D721Med (cell line): ENCODE results near the gene HPGD.

ENCODE experiments used
- DNase-seq: peaks from one replicate; pipeline ENCODE4 v3.0.0; 2011; ENCODE audit warnings: low spot score; ENCODE audit not compliant: insufficient read length
- FAIRE-seq: peaks from 2 replicates; lab custom pipeline; 2011; peaks lifted over from hg19 to GRCh38; lab: Jason Lieb, UNC
- CTCF ChIP-seq: IDR thresholded peaks from 2 replicates; pipeline ENCODE4 v1.5.1; 2012; ENCODE audit warnings: mild to moderate bottlenecking, control low read depth; ENCODE audit not compliant: insufficient read depth; ENCODE audit errors: missing control alignments

Gene HPGD

DNA sequence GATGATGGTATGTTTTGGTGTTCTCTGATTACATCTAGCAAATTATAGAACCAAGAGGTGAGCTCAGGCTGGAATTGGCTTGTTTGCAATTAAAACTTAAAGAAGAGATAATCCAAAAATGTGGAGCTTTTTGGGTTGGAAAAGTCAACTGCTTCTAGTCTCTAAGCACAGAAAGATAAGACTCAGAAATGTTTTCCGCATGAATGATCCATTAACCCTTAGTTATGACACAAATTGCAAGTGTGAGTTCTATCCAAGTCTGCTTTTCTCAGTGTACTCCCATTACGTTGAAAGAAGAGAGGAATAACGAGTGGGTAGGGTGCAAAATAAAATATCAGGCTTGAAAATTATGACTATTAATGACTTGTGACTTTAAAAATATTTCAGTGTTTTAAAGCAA, 38.5 kb downstream of the HPGD start:
- TF ChIP-seq CTCF = no peak
- FAIRE-seq (no peak), DNase-seq (no peak)

GRCh38 chr4:174479140-174479539, 43.1 kb downstream of the HPGD start:
- DNase-seq (no peak), FAIRE-seq (no peak)
- TF ChIP-seq CTCF = no peak

- FAIRE-seq (no peak), DNase-seq (no peak)
- TF ChIP-seq CTCF = no peak
Measured at GRCh38 chr4:174475528-174475927, 46.8 kb downstream of the HPGD start.

- TF ChIP-seq CTCF = no peak
- FAIRE-seq (no peak), DNase-seq (no peak)
Measured at GRCh38 chr4:174474457-174475075, 47.7 kb downstream of the HPGD start.

GRCh38 chr4:174467107-174467506, 55.2 kb downstream of the HPGD start:
- TF ChIP-seq CTCF = no peak
- DNase-seq (no peak), FAIRE-seq (no peak)

DNA sequence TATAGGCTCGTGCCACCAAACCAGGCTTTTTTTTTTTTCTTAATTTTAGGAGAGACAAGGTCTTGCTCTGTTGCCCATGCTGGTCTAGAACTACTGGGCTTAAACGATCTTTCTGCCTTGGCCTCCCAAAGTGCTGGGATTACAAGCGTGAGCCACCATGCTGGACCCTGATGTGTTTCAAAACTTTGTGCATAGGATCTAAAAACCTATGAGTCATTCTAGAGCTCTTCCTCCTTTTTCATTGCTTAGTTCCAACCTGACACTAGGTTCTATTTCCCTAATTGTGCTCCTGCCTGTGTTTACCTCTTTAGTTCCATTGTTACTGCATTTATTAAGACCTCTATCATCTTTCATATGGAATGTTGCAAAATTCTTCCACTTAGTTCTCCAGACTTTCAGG, 57.3 kb downstream of the HPGD start:
- TF ChIP-seq CTCF = no peak
- no peak for DNase-seq
- no peak for FAIRE-seq

- DNase-seq (no peak), FAIRE-seq (no peak)
- no peak for TF ChIP-seq CTCF
Measured at GRCh38 chr4:174461466-174462106, 60.7 kb downstream of the HPGD start.
